Thyroid gland (tissue), 4 donors: ENCODE data around the gene ALKBH3.

Experiments used
- POLR2A ChIP-seq, 2 donors: fragments of 450-650 bp; IDR thresholded peaks; one replicate each; pipeline ENCODE4 v1.6.1; 2017; ENCODE audit warnings: antibody characterized with exemption in 2 of 2, mild to moderate bottlenecking in 2 of 2, moderate library complexity in 1 of 2
- TF ChIP-seq, protein P1 (sequence below), 6 experiments: fragments of 200-600 bp in 3 of 6; fragments of 450-650 bp in 3 of 6; sonication (generic) in 3 of 6; IDR thresholded peaks; one replicate each; pipeline ENCODE4 v1.5.1; 2016 to 2019; ENCODE audit warnings: antibody characterized with exemption in 6 of 6, mild to moderate bottlenecking in 2 of 6, inconsistent platforms in 1 of 6, moderate library complexity in 1 of 6

DNA sequence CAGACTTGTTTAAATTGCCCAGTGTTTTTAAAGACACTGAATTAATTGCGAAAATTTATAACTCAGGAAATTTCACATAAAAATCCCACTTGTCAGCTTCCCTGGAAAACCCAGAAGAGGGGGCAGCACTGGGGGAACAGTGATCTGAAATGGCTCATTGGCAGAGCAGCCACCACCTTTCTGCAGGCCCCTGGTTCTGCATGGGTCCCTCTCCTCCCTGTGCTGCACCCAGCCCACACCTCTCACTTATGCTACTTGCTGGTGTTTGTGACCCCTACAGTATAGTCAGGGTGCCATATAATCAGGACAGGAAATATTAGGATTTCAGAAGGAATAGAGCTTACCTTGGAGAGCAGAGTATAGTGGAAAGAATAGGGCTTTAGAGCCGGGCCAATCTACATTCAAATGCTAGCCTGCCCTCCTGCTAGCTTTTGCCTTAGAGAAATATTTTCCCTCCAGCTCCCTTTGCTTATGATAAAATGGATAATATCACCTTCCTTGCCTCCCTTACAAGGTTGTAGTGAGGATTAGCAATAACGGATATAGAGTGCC lies 33.3 kb downstream of the ALKBH3 start:
- TF ChIP-seq, protein P1, sequence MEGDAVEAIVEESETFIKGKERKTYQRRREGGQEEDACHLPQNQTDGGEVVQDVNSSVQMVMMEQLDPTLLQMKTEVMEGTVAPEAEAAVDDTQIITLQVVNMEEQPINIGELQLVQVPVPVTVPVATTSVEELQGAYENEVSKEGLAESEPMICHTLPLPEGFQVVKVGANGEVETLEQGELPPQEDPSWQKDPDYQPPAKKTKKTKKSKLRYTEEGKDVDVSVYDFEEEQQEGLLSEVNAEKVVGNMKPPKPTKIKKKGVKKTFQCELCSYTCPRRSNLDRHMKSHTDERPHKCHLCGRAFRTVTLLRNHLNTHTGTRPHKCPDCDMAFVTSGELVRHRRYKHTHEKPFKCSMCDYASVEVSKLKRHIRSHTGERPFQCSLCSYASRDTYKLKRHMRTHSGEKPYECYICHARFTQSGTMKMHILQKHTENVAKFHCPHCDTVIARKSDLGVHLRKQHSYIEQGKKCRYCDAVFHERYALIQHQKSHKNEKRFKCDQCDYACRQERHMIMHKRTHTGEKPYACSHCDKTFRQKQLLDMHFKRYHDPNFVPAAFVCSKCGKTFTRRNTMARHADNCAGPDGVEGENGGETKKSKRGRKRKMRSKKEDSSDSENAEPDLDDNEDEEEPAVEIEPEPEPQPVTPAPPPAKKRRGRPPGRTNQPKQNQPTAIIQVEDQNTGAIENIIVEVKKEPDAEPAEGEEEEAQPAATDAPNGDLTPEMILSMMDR (IDR thresholded peaks at IDR 0.05): no peak
- TF ChIP-seq POLR2A (IDR thresholded peaks at IDR 0.05): no peak
